ENCODE data around the gene ZNF865.

ZNF865 gene

DNA sequence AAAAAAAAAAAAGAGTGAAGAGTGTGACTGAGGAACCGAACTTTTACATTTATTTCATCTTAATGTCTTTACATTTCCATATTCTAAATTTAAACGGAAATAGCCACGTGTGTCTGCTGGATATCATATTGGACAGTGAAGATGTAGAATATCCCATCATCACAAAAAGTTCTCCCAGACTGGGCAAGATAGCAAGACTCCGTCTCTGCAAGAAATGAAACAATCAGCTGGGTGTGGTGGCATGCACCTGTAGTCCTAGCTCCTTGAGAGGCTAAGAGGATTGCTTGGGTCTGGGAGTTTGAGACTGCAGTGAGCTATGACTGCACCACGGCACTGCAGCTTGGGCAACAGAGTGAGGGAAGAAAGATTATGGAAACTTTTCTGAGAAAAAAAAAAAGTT lies 28.7 kb upstream of the ZNF865 start:
- Histone ChIP-seq H3K36me3 (ENCODE audit: control insufficient read depth in 4 of 4, insufficient read depth in 4 of 4, low read length in 3 of 4) (peaks cover 0 to 18% (median 10%) of the 10 kb centered on the region in 4 experiments), H3K4me1 (ENCODE audit: control extremely low read depth in 1 of 4, control insufficient read depth in 4 of 4, insufficient read depth in 4 of 4, low read length in 3 of 4) (peaks cover 0 to 17% (median 13%) of the 10 kb centered on the region in 4 experiments), H3K4me3 (ENCODE audit: control insufficient read depth in 1 of 7, extremely low read depth in 1 of 7, insufficient read depth in 4 of 7, low read depth in 2 of 7, low read length in 6 of 7) (no peak overlapping the region), H3K27me3 (replicated peaks in 2 of 5; ENCODE audit: control insufficient read depth in 4 of 5, insufficient read depth in 5 of 5, low read length in 4 of 5) (no peaks in the 10 kb centered on the region), H3K27ac (ENCODE audit: insufficient read depth in 1 of 2, low read depth in 1 of 2, low read length in 2 of 2, poor library complexity in 1 of 2, severe bottlenecking in 2 of 2) (no peak overlapping the region), H3K9me3 (ENCODE audit: control extremely low read depth in 1 of 5, control insufficient read depth in 4 of 5, insufficient read depth in 2 of 5, low read depth in 1 of 5, low read length in 4 of 5) (no peaks in the 10 kb centered on the region)
- 91% methylated on average over 1 of the region's 5 CpGs for WGBS (ENCODE audit: insufficient coverage)
- no peak for DNase-seq
- CTCF ChIA-PET = interaction anchor here (0.5 kb wide), 1 partner anchor 44 kb away, joined by 3 read pairs; no protein-coding TSS in a partner anchor
- POLR2A ChIA-PET = no interaction called here

DNA sequence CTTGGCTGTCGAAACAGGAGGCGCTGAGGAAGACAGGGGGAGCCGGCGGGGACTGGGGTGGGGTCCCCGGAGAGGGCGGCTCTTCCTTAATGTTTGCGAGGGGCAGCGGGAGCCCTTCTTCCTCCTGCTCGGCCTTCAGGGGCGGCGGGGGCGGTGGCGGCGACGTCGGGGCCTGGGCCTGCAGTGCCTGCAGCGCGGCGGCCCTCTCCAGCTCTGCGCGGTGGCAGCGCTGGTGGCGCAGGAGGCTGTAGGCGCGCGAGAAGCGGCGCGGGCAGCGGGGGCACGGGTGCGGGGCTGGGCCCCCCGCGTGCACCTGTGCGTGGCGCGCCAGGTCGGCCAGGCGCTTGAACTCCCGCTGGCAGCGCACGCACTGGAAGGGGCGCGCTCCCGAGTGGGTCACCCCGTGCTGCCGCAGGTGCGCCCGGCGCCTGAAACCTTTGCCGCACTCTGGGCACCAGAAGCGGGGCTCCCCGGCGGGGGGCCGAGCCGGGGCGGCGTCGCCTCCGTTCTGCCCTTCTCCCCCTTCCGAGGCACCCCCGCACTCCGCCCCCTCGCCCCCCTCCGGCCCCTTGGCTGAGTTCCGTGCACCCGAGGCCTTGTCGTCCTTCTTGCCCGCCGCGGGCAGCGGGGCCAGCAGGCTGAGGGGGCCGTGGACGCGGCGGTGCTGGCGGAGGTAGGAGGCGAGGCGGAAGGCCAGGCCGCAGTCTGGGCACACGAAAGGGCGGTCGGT lies 27.3 kb upstream of the ZNF865 start:
- Histone ChIP-seq H3K36me3 (ENCODE audit: control insufficient read depth in 4 of 4, insufficient read depth in 4 of 4, low read length in 3 of 4) (peaks cover 0 to 18% (median 10%) of the 10 kb centered on the region in 4 experiments), H3K4me1 (ENCODE audit: control extremely low read depth in 1 of 4, control insufficient read depth in 4 of 4, insufficient read depth in 4 of 4, low read length in 3 of 4) (peaks cover 0 to 17% (median 14%) of the 10 kb centered on the region in 4 experiments), H3K27ac (ENCODE audit: insufficient read depth in 1 of 2, low read depth in 1 of 2, low read length in 2 of 2, poor library complexity in 1 of 2, severe bottlenecking in 2 of 2) (no peak overlapping the region), H3K9me3 (ENCODE audit: control extremely low read depth in 1 of 5, control insufficient read depth in 4 of 5, insufficient read depth in 2 of 5, low read depth in 1 of 5, low read length in 4 of 5) (no peaks in the 10 kb centered on the region), H3K27me3 (replicated peaks in 2 of 5; ENCODE audit: control insufficient read depth in 4 of 5, insufficient read depth in 5 of 5, low read length in 4 of 5) (no peaks in the 10 kb centered on the region), H3K4me3 (ENCODE audit: control insufficient read depth in 1 of 7, extremely low read depth in 1 of 7, insufficient read depth in 4 of 7, low read depth in 2 of 7, low read length in 6 of 7) (no peak overlapping the region)
- ChIA-PET CTCF (no interaction called here), POLR2A (no interaction called here)
- no peak for DNase-seq
- WGBS (ENCODE audit: insufficient coverage) = 98% methylated on average over 54 of the region's 83 CpGs

DNA sequence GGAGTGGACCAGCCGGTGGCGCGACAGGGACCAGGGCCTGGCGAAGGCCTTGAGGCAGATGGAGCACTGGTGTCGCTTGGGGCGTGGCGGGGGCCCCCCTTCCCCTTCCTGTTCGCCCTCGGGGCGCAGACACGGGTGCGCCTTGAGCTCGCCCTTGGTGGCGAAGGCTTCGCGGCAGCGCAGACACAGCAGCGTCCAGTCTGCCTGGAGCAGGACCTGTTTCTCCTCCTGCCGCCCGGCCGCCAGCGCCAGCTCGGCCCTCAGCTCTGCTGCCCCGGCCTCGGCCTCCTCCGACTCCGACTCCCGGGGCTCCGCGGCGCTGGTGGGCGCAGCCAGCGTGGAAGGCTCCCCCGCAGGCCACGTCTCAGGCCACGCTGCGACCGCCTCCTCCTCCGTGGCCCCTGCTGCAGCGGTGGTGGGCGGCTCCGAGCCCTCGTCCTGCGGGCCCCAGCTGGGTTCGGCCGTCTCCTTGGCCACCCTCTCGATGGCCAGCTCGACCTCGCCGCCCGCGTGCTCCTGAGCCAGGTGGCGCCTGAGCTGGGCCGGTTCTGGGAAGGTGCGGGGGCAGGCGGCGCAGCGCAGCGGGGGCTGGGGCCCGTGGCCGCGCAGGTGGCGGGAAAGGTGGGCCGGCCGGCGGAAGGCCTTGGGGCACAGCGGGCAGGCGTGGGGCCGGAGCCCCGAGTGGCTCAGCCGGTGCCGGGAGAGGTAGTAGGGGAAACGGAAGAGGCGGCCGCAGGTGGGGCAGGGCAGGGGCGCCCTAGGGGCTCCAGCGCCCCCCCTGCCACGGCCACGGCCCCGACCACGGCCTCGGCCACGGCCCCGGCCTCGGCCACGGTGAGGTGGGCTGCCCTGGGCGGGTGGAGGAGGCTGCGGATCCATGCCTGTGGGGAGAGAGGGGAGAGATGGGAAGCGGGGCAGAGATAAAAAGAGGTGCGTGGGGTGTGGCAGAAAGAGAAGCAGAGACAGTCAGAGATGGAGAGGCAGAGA lies 26.4 kb upstream of the ZNF865 start:
- ChIA-PET CTCF (no interaction called here), POLR2A (no interaction called here)
- Histone ChIP-seq H3K9me3 (ENCODE audit: control extremely low read depth in 1 of 5, control insufficient read depth in 4 of 5, insufficient read depth in 2 of 5, low read depth in 1 of 5, low read length in 4 of 5) (no peaks in the 10 kb centered on the region), H3K27me3 (replicated peaks in 2 of 5; ENCODE audit: control insufficient read depth in 4 of 5, insufficient read depth in 5 of 5, low read length in 4 of 5) (no peaks in the 10 kb centered on the region), H3K4me1 (ENCODE audit: control extremely low read depth in 1 of 4, control insufficient read depth in 4 of 4, insufficient read depth in 4 of 4, low read length in 3 of 4) (peaks cover 0 to 17% (median 14%) of the 10 kb centered on the region in 4 experiments), H3K27ac (ENCODE audit: insufficient read depth in 1 of 2, low read depth in 1 of 2, low read length in 2 of 2, poor library complexity in 1 of 2, severe bottlenecking in 2 of 2) (peak overlapping the region; percentile 54 to 80), H3K4me3 (ENCODE audit: control insufficient read depth in 1 of 7, extremely low read depth in 1 of 7, insufficient read depth in 4 of 7, low read depth in 2 of 7, low read length in 6 of 7) (peak overlapping the region in 5 of 7 experiments; percentile 69 to 91 (median 80)), H3K36me3 (ENCODE audit: control insufficient read depth in 4 of 4, insufficient read depth in 4 of 4, low read length in 3 of 4) (peaks cover 0 to 18% (median 10%) of the 10 kb centered on the region in 4 experiments)
- DNase-seq = no peak
- 98% methylated on average over 72 of the region's 90 CpGs for WGBS (ENCODE audit: insufficient coverage)

DNA sequence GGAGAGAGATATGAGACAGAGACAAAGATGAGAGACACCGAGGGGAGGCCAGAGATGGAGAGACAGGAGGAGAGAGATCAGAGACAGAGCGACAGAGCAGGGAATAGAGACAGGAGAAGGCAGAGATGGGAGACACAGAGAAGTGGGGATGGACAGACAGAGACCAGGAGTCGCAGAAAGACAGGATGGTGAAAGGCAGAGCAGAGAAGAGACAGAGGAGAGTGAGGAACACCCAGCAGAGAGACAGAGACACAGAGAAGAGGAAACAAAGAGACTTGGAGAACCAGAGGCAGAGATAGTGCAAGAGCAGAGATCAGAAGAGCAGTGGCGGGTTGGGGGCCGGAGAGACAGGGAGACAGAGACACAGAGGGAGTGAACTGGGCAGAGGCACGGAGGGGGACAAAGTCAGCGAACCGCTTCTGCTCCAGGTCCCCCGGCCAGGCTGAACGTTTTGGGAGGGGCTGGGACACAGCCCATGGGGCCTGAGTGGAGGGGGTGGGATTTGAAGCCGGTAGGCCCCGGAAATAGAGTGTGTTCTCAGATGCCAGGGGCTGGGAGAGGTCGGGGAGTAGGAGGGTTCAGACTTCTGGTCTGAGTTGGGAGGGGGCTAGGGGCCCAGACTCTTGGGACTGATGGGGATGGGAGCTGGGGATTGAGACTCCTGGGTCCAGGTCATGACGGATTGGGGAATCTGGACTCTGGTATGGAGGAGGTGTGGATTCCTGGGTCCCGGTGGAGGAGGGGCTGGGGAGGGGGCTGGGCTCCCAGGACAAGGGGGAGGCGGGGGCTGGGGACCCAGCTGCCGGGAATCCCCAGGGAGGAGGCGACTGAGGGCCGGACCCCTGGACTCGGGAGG lies 25.5 kb upstream of the ZNF865 start:
- ChIA-PET CTCF (interaction anchor here (1.7 kb wide), 1 partner anchor 26 kb away, joined by 7 read pairs; the partner anchor contains the start of gene ZNF865), POLR2A (no interaction called here)
- H3K36me3 ChIP-seq (ENCODE audit: control insufficient read depth in 4 of 4, insufficient read depth in 4 of 4, low read length in 3 of 4) = peaks cover 0 to 18% (median 10%) of the 10 kb centered on the region in 4 experiments
- H3K4me3 ChIP-seq (ENCODE audit: control insufficient read depth in 1 of 7, extremely low read depth in 1 of 7, insufficient read depth in 4 of 7, low read depth in 2 of 7, low read length in 6 of 7) = peak overlapping the region; percentile 55 to 91 (median 78)
- peak overlapping the region; percentile 54 to 80 for H3K27ac ChIP-seq (ENCODE audit: insufficient read depth in 1 of 2, low read depth in 1 of 2, low read length in 2 of 2, poor library complexity in 1 of 2, severe bottlenecking in 2 of 2)
- H3K9me3 ChIP-seq (ENCODE audit: control extremely low read depth in 1 of 5, control insufficient read depth in 4 of 5, insufficient read depth in 2 of 5, low read depth in 1 of 5, low read length in 4 of 5) = no peaks in the 10 kb centered on the region
- DNase-seq = peak in 2 of 3 donors; percentile 20 to 43
- WGBS (ENCODE audit: insufficient coverage) = 25% methylated on average over 11 of the region's 20 CpGs
- peaks cover 0 to 17% (median 14%) of the 10 kb centered on the region in 4 experiments for H3K4me1 ChIP-seq (ENCODE audit: control extremely low read depth in 1 of 4, control insufficient read depth in 4 of 4, insufficient read depth in 4 of 4, low read length in 3 of 4)
- no peaks in the 10 kb centered on the region for H3K27me3 ChIP-seq (replicated peaks in 2 of 5; ENCODE audit: control insufficient read depth in 4 of 5, insufficient read depth in 5 of 5, low read length in 4 of 5)

DNA sequence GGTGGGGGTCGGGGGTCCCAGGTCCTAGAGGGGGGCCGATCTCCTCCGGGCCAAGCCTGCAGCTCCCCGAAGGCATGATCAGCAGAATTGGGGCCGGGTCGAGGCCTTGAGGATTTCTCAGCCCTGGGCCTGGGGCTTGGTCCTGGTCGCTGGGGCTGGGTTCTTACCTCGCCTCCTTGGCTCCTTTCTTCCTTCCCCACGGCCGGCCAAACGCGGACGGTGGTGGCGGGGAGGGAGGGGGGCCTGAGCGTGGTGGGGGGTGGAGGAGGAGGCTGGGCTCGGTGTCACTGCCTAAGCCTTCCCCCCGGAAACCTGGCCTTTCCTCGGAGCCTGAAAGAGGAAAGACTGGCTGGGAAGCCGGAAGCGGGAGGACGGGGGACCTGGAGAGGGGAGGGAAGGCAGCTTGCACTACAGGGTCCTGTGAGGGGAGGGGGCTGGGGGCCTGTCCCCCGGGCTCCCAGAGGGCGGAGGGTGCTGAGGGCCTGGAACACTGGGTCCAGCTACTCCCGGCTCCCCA lies 24.8 kb upstream of the ZNF865 start, which contains the start of gene ZNF579:
TSS of gene ZNF579 (minus strand) at position 221 of the 517 bp plus-strand sequence. CDS start 1,209 bp downstream, outside the sequence.
- peak within 1 kb of the TSS; percentile 55 to 91 (median 78) for H3K4me3 ChIP-seq (ENCODE audit: control insufficient read depth in 1 of 7, extremely low read depth in 1 of 7, insufficient read depth in 4 of 7, low read depth in 2 of 7, low read length in 6 of 7)
- ChIA-PET CTCF (interaction anchor here (0.9 to 1.7 kb wide), 3 partner anchors 8 to 25 kb away, joined by 3 to 7 read pairs (median 4); partner anchors contain the start of gene ZNF865), POLR2A (no interaction called here)
- H3K4me1 ChIP-seq (ENCODE audit: control extremely low read depth in 1 of 4, control insufficient read depth in 4 of 4, insufficient read depth in 4 of 4, low read length in 3 of 4) = peaks cover 0 to 20% (median 15%) of the 10 kb centered on the region in 4 experiments
- H3K36me3 ChIP-seq (ENCODE audit: control insufficient read depth in 4 of 4, insufficient read depth in 4 of 4, low read length in 3 of 4) = peaks cover 0 to 18% (median 10%) of the 10 kb centered on the region in 4 experiments
- 0% methylated on average over 6 of the region's 24 CpGs for WGBS (ENCODE audit: insufficient coverage)
- H3K9me3 ChIP-seq (ENCODE audit: control extremely low read depth in 1 of 5, control insufficient read depth in 4 of 5, insufficient read depth in 2 of 5, low read depth in 1 of 5, low read length in 4 of 5) = no peaks in the 10 kb centered on the region
- peak within 1 kb of the TSS; percentile 54 to 80 for H3K27ac ChIP-seq (ENCODE audit: insufficient read depth in 1 of 2, low read depth in 1 of 2, low read length in 2 of 2, poor library complexity in 1 of 2, severe bottlenecking in 2 of 2)
- peak; percentile 83 to 89 (median 83) for DNase-seq
- H3K27me3 ChIP-seq (replicated peaks in 2 of 5; ENCODE audit: control insufficient read depth in 4 of 5, insufficient read depth in 5 of 5, low read length in 4 of 5) = no peaks in the 10 kb centered on the region
